Esophagus squamous epithelium (tissue), 5 donors: ENCODE measurements around the gene ACAP2. TPM values are rescaled to one million over a fixed set of nuclear protein-coding genes. Genes with fewer than 3 reads are reported as not detected.

Source experiments
- DNase-seq: peaks from one replicate; lab custom pipeline; 2025; lab: John Stamatoyannopoulos, UW
- H3K27ac ChIP-seq, 4 donors: fragments of 200-600 bp; sonication (generic); one replicate each; pipeline ENCODE4 v1.5.1; 2016 to 2019; ENCODE audit warnings: mild to moderate bottlenecking in 1 of 4
- H3K27me3 ChIP-seq, 4 donors: fragments of 200-600 bp; sonication (generic); 1 replicate in 3 of 4; 2 replicates in 1 of 4; pipeline versions ENCODE4 v1.5.1 to v1.6.0; 2017 to 2021; ENCODE audit warnings: antibody characterized with exemption in 1 of 4
- H3K36me3 ChIP-seq, 3 donors: fragments of 200-600 bp; sonication (generic); one replicate each; pipeline ENCODE4 v1.5.1; 2016 to 2019
- H3K4me1 ChIP-seq, 3 donors: fragments of 200-600 bp; sonication (generic); one replicate each; pipeline ENCODE4 v1.5.1; 2017 to 2019
- H3K4me3 ChIP-seq, 4 donors: fragments of 200-600 bp; sonication (generic); 1 replicate in 3 of 4; 2 replicates in 1 of 4; pipeline ENCODE4 v1.5.1; 2016 to 2019; ENCODE audit warnings: mild to moderate bottlenecking in 2 of 4, moderate library complexity in 1 of 4
- H3K9me3 ChIP-seq, 3 donors: fragments of 200-600 bp; sonication (generic); one replicate each; pipeline ENCODE4 v1.5.1; 2016 to 2019
- CTCF ChIP-seq, 6 experiments: fragments of 450-650 bp in 4 of 6; fragments of 200-600 bp in 2 of 6; sonication (generic) in 2 of 6; IDR thresholded peaks; one replicate each; pipeline ENCODE4 v1.5.1; 2016 to 2019; ENCODE audit warnings: antibody characterized with exemption in 6 of 6, mild to moderate bottlenecking in 4 of 6, moderate library complexity in 4 of 6
- POLR2A ChIP-seq, 4 donors: fragments of 450-650 bp; IDR thresholded peaks; one replicate each; pipeline ENCODE4 v1.6.1; 2017; ENCODE audit warnings: antibody characterized with exemption in 4 of 4, mild to moderate bottlenecking in 4 of 4, moderate library complexity in 3 of 4
- whole genome bisulfite sequencing, 2 donors: methylation state at CpG; one replicate each; pipeline ENCODE4 v1.1.5; 2018; 5-methylcytosine and 5-hydroxymethylcytosine counted together
- intact Hi-C: fragments of 100-400 bp; cut with DNase I; formaldehyde crosslinking; loops from one replicate; pipeline ENCODE4 v1.15.0; 2022
- total RNA-seq, 4 donors: library from RNA; depleted of rRNA; stranded (reverse); fragments of >200 nt; gene quantifications; one replicate each; pipeline ENCODE4 v1.1.0, GENCODE V29; 2016
- donor health status: DM: yes; HTN: yes; CAD: no.

ACAP2 gene
- total RNA-seq, 4 donors from 2014 or later, result 46.7 to 71.5 (median 50.8) TPM

GRCh38 chr3:195257454-195258448, 185.1 kb downstream of the ACAP2 start:
- intact Hi-C loops, result loop anchor here (5.0 kb wide), 1 partner anchor 150 kb away; no protein-coding TSS in a partner anchor
- Histone ChIP-seq H3K4me1 (peaks cover 9 to 52% (median 35%) of the 10 kb centered on the region in 3 donors), H3K27ac (peak overlapping the region; percentile 87 to 96 (median 94))

GRCh38 chr3:195256639-195257453, 186.0 kb downstream of the ACAP2 start:
- peak overlapping the region in 3 of 4 donors; percentile 94 to 96 (median 95) for H3K27ac ChIP-seq
- intact Hi-C loops, result loop anchor here (5.0 kb wide), 1 partner anchor 150 kb away; no protein-coding TSS in a partner anchor
- TF ChIP-seq POLR2A (IDR thresholded peaks at IDR 0.05) (no peak), CTCF (IDR thresholded peaks at IDR 0.05) (no peak)
- peaks cover 9 to 53% (median 35%) of the 10 kb centered on the region in 3 donors for H3K4me1 ChIP-seq
- no peaks in the 10 kb centered on the region for H3K27me3 ChIP-seq
- H3K4me3 ChIP-seq, result no peak overlapping the region
- WGBS, 2 donors, result 90 to 94% methylated on average over 3 to 10 of the region's 19 CpGs
- no peaks in the 10 kb centered on the region for H3K9me3 ChIP-seq
- H3K36me3 ChIP-seq, result peaks cover 0 to 7% (median 0%) of the 10 kb centered on the region in 3 donors
- DNase-seq, result no peak

More at GRCh38 chr3:195257454-195258448, 185.1 kb downstream of the ACAP2 start:
- TF ChIP-seq CTCF (IDR thresholded peaks at IDR 0.05) (no peak), POLR2A (IDR thresholded peaks at IDR 0.05) (no peak)
- peaks cover 0 to 7% (median 0%) of the 10 kb centered on the region in 3 donors for H3K36me3 ChIP-seq
- no peaks in the 10 kb centered on the region for H3K27me3 ChIP-seq
- no peak for DNase-seq
- 84 to 88% methylated on average over 6 to 12 of the region's 16 CpGs for WGBS, 2 donors
- H3K4me3 ChIP-seq, result no peak overlapping the region
- no peaks in the 10 kb centered on the region for H3K9me3 ChIP-seq

GRCh38 chr3:195255571-195256501, 187.0 kb downstream of the ACAP2 start:
- WGBS, 2 donors, result 85 to 89% methylated on average over 9 to 20 of the region's 22 CpGs
- intact Hi-C loops, result loop anchor here (5.0 kb wide), 1 partner anchor 149 kb away; no protein-coding TSS in a partner anchor

More at GRCh38 chr3:195255571-195256501, 187.0 kb downstream of the ACAP2 start:
- DNase-seq, result no peak
- Histone ChIP-seq H3K4me1 (peaks cover 9 to 56% (median 29%) of the 10 kb centered on the region in 3 donors), H3K4me3 (no peak overlapping the region), H3K27ac (peak overlapping the region in 2 of 4 donors; percentile 1 to 11), H3K9me3 (no peaks in the 10 kb centered on the region), H3K36me3 (peaks cover 0 to 7% (median 0%) of the 10 kb centered on the region in 3 donors), H3K27me3 (no peaks in the 10 kb centered on the region)
- no peak for TF ChIP-seq CTCF (IDR thresholded peaks at IDR 0.05)
- no peak for TF ChIP-seq POLR2A (IDR thresholded peaks at IDR 0.05)
